ENCODE data around the gene STAM2. TPM values are rescaled to one million over a fixed set of nuclear protein-coding genes. Genes with fewer than 3 reads are reported as not detected.

STAM2 gene
- 18.0 and 21.0 TPM in 2 replicates for total RNA-seq (2014; rRNA removed)
- percentile 76 among the genes with signal in this experiment for Bru-seq, nascent RNA
- BruChase-seq, experiment 1, labeled RNA remaining after a 6-hour chase: percentile 75 among the genes with signal in this experiment
- BruChase-seq, experiment 2, labeled RNA remaining after a 2-hour chase: percentile 79 among the genes with signal in this experiment
- long read RNA-seq, full-length matches to known transcripts: 23 of 33 reads
- long read RNA-seq, partial matches to known transcripts: 3 of 33 reads
- long read RNA-seq, other reads (novel, unspliced or antisense): 7 of 33 reads

DNA sequence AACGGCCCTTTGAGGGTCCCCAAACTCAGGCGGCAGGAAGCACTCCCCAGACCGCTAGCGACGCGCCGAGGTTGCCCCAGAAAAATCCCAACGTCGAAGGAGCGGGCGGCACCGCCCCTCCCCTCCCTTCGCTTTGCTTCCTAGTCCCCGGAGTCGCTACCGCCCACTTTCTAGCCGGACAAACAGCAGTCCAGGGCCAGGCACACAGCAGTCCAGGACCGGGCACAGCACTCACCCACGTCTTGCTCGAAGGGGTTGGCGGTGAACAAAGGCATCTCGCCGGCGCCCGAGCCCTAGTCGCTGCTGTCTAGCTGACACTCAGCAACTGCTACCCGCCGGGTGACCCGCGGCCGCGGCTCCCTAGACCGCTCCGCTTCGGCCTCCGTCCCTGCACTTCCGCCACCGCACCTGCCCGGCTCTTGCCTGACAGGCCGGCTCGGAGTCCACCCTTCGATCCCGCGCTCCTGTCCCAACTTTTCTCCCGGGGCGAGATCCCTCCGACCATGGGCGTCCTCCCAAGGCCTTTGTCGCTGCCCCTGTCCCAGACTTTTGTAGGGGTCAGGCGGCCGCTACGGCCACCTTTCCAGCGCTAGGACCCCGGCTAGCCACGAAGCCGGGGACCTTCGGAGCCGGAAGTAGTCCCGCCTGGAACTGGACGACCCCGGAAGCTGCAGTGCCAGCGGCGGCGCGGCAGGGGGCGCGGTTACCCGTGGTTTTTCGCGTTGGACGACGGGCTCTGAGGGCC is at the start of gene STAM2:
Gene STAM2 (minus strand): TSS at position 396 of the 745 bp plus-strand sequence. CDS start 121 bp downstream, at position 275.
- Histone ChIP-seq H3K27ac (ENCODE audit: low read length) (peak within 1 kb of the TSS; percentile 86), H3K9me3 (ENCODE audit: low read length) (no peaks in the 10 kb centered on the region), H3K36me3 (ENCODE audit: low read depth, low read length) (no peaks in the 10 kb centered on the region), H3K79me2 (ENCODE audit: low read length) (peaks cover 45% of the 10 kb centered on the region), H4K20me1 (ENCODE audit: low read length) (no peaks in the 10 kb centered on the region), H2AFZ (ENCODE audit: low read length) (peak within 1 kb of the TSS; percentile 94), H3K4me2 (ENCODE audit: low read length) (peak within 1 kb of the TSS; percentile 90), H3K27me3 (ENCODE audit: low read length) (no peaks in the 10 kb centered on the region), H3K9me2 (replicated peaks; ENCODE audit: low read length) (no peaks in the 10 kb centered on the region), H3F3A (ENCODE audit: low read length, unreplicated experiment) (no peaks in the 10 kb centered on the region), H3K4me3 (ENCODE audit: low read length) (peak within 1 kb of the TSS; percentile 94), H3K4me1 (ENCODE audit: insufficient read depth, low read length) (peaks cover 21% of the 10 kb centered on the region), H3K9ac (ENCODE audit: low read length) (peak within 1 kb of the TSS; percentile 94)
- peak; percentile 75 for ATAC-seq
- ChIA-PET POLR2A (ENCODE audit: unreplicated experiment) (interaction anchor here (0.6 kb wide), 2 partner anchors 460 to 471 kb away, joined by 5 to 9 read pairs; no protein-coding TSS in a partner anchor), CTCF (interaction anchor here (0.6 to 1.6 kb wide), 4 partner anchors 22 to 471 kb away, joined by 3 to 12 read pairs (median 6); no protein-coding TSS in a partner anchor)
- TSS peak; percentile 92 for BruUV-seq (replicated peaks)
- TF ChIP-seq EZH2 (IDR thresholded peaks at IDR 0.05; ENCODE audit: low read length, unreplicated experiment) (no peak), EZH2phosphoT487 (IDR thresholded peaks at IDR 0.05; ENCODE audit: borderline replicate concordance, low read length) (no peak)
- TF ChIP-seq, protein P1, sequence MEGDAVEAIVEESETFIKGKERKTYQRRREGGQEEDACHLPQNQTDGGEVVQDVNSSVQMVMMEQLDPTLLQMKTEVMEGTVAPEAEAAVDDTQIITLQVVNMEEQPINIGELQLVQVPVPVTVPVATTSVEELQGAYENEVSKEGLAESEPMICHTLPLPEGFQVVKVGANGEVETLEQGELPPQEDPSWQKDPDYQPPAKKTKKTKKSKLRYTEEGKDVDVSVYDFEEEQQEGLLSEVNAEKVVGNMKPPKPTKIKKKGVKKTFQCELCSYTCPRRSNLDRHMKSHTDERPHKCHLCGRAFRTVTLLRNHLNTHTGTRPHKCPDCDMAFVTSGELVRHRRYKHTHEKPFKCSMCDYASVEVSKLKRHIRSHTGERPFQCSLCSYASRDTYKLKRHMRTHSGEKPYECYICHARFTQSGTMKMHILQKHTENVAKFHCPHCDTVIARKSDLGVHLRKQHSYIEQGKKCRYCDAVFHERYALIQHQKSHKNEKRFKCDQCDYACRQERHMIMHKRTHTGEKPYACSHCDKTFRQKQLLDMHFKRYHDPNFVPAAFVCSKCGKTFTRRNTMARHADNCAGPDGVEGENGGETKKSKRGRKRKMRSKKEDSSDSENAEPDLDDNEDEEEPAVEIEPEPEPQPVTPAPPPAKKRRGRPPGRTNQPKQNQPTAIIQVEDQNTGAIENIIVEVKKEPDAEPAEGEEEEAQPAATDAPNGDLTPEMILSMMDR (conservative IDR thresholded peaks at IDR 0.05; ENCODE audit: low read depth, low read length): peak; percentile 90
- intact Hi-C loops (cut with micrococcal nuclease): loop anchor here (1.0 to 5.0 kb wide), 6 partner anchors 138 to 1342 kb away; partner anchors contain the start of gene PRPF40A
- peak; percentile 94 for DNase-seq

DNA sequence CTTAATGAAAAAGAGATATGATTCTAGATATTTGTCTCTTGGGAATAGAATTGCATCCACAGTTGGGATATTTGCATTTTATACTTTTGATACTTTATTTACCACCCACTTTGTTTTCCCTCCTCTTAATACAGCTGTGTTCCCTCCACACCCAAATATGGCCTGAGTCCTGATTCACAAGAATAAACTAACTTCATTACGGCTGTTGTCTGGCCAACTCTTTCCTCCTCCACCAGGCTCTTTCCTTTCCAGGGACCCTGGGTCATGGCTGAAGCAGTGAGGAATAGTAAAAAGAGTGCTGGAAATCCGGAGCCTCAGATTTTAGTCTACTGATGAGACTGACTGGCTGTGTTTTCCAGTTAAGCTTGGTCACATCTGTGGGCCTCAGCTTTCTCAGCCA is 48.4 kb upstream of the STAM2 start:
- H3K4me2 ChIP-seq (ENCODE audit: low read length): no peak overlapping the region
- TF ChIP-seq, protein P1 (conservative IDR thresholded peaks at IDR 0.05; ENCODE audit: low read depth, low read length): no peak
- TF ChIP-seq EZH2phosphoT487 (IDR thresholded peaks at IDR 0.05; ENCODE audit: borderline replicate concordance, low read length) (no peak), EZH2 (IDR thresholded peaks at IDR 0.05; ENCODE audit: low read length, unreplicated experiment) (no peak)
- intact Hi-C loops (cut with micrococcal nuclease): no loop called here

More for the DNA sequence above, 48.4 kb upstream of the STAM2 start:
- no peaks in the 10 kb centered on the region for H3K9me2 ChIP-seq (replicated peaks; ENCODE audit: low read length)
- H4K20me1 ChIP-seq (ENCODE audit: low read length): no peaks in the 10 kb centered on the region
- no peaks in the 10 kb centered on the region for H3F3A ChIP-seq (ENCODE audit: low read length, unreplicated experiment)
- peaks cover 16% of the 10 kb centered on the region; the same call in 1 of the 2 replicates for H3K4me1 ChIP-seq (ENCODE audit: insufficient read depth, low read length)
- ChIA-PET CTCF (no interaction called here), POLR2A (ENCODE audit: unreplicated experiment) (no interaction called here)
- H3K27ac ChIP-seq (ENCODE audit: low read length): no peak overlapping the region
- no TSS peak for BruUV-seq (replicated peaks)
- H3K9me3 ChIP-seq (ENCODE audit: low read length): no peaks in the 10 kb centered on the region
- ATAC-seq: no peak
- no peak overlapping the region for H3K9ac ChIP-seq (ENCODE audit: low read length)
- DNase-seq: no peak
- H3K27me3 ChIP-seq (ENCODE audit: low read length): no peaks in the 10 kb centered on the region
- no peak overlapping the region for H2AFZ ChIP-seq (ENCODE audit: low read length)
- no peak overlapping the region for H3K4me3 ChIP-seq (ENCODE audit: low read length)
- no peaks in the 10 kb centered on the region for H3K79me2 ChIP-seq (ENCODE audit: low read length)
- H3K36me3 ChIP-seq (ENCODE audit: low read depth, low read length): no peaks in the 10 kb centered on the region
